ENCODE measurements around the gene PTPN3.

Gene PTPN3

DNA sequence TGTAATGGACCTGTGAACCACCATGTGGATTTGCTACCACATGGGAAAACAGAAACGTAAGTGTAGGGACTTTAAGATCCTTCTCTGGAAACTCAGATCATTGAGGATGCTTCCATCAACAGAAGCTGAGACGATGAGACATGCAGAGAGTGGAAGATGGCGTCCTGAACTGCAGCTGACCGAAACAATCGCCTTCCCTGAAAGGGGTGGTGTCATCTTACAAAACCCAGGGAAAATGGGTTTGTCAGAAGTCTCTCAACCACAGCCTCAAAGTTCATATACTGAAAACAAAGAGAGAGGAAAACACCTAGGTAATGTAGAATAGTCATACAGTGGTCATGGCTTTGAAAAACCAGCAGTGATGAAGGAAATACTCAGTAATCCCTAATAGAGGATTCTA is 6.6 kb upstream of the PTPN3 start:
- no peak for DNase-seq

- DNase-seq: no peak
Observed at GRCh38 chr9:109500421-109500974, 2.4 kb upstream of the PTPN3 start.

DNA sequence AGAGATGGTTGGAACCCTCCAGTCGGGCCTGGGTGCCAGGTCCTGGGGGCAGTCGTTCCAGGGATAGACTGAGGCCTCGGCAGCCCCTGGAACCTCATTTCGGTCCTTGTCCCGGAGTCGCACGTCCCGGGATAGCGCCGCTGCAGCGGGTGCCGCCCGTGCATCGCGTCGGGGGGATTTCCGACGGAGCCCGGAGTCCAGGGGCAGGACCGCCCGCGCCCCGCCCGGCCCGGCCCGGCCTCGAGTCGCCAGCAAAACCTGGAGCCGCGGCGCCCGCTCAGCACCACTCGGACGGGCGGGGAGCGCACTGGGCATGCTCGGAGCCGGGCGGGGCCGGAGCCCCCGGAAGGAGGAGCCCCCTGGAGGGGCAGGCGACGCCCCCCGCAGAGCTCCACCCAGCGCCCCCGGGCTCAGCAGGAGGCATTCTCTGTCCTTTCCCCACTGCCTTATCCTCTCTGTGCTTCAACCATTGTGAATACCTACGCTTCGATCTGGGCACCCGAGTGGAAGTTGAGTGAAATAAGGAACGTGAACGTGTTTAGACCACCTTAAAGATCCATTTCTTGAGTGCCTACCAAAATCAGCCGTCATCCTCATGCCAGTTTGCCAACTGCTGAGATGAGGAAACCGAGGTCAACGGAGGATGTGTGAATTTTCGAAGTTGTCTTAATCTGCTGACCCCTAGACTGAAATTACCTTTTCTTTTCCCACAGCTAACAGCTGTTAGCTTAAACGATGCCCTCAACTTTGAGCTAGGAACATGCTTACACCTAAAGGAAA is 1.7 kb upstream of the PTPN3 start:
- DNase-seq: no peak

- DNase-seq: no peak
Observed at GRCh38 chr9:109499093-109499630, 1.1 kb upstream of the PTPN3 start.

DNA sequence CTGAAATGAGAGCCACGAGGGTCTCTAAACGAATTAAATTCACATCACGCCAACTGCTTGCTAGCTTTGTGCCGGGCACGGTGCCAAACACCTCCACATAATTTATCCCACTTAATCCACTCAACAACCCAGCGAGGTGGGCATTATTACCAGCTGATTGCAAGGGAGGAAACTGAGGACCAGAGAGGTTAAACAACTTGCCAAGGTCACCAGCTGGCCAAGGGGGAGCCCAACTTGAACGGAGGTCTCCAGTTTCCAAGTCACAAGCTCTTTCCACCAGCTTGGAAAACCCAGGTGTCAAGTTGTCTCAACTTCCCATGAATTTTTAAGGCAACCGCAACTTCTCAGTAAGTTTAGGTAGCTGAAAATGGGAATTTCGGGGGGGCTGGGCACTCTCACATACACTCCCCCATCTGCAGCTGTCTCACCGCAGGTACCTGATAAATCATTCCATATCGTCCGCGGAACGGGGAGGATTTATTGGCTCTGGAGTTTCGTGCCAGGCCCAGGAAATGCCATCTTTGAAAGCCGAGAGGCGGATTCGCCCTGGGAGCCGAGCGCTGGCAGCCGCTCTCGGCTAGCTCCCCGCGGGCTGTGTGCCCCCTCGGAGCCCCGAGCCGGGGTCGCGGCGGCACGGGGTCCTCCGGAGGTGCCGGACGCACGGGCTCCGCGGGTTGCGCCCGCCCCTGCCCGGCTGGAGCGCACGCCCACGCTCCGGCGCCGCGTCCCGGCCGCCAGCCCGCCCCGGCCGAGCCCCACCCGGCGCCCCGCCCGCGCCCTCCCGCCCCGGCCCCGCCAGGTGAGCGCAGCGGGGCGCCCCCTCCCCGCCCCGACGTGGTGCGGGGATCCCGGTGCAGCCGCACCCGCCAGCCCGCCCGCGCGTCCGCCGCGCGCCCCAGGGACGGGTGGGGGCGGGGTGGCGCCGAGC is 617 bp downstream of the PTPN3 start:
- no peak for DNase-seq

DNA sequence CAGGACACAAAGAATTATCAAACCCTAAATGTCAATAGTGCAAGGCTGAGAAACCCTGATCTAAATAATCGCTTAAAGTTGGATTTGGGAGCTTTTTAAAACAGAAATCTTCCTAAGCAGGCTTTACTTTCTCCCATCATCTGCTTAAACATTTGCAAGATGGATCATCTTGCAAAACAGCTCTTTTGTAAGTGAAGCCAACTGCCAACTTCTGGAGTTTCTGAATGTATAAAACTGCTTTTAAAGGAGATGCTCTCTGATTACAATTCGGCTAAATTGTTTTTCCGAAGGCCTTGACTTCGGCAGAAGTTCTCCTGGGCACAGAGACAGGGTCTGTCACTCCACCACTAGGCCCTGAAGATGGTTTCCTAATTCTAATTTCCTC is 1.3 kb downstream of the PTPN3 start:
- no peak for DNase-seq

DNA sequence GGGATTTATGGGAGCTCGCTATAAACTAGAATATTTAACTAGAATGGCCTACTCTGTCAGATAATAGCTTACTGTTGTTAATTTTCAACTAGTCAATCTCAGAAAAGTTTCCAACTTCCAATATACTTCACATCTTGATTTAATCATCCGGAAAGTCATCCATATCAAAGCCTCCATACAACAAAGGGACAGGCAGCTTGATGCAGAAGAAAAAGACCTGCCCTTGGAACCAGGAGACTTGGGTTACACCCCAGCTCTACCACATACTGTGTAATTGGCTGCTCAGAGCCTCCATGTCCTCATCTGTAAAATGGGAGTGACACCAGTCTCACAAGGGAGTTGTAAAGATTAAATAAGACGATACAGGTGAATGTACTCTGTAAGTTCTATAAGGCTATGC is 1.9 kb downstream of the PTPN3 start:
- DNase-seq: no peak

DNA sequence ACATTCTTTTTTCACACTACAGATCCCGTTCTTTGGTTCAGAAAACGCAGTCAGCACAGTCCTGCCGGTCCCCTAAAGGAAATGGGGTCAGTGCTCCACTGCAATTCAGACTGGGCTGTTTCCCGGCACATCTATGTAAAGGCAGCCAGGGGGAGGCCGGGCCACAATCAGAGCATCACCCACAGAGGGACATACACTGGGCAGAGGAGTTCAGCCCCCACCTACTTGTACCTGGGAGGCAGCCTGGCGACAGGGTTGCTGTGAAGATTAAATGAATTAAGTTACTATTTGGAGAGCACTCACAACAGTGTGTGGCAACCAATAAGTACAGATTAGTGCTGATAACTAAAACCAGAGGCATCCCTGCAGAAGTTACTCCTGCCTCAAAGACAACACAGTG is 4.5 kb downstream of the PTPN3 start:
- DNase-seq: no peak

DNA sequence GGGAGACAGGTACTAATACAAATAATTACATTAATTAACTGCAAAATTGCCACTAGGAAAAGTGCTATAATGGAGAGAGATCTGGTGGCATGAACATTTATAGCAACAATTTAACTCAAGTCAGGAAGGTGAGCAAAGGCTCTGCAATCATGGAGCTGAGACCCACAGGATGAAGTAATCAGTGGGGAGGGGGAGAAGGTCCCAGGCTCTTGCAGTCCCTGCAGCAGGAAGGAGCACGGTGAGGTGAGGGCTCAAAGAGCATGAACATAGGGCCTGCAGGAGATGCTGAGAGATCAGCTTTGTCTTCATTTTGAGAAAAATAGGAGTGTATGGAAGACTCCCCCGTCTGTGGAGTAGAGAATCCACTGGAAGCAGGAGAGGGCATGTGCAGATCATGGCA is 6.5 kb downstream of the PTPN3 start:
- no peak for DNase-seq

GRCh38 chr9:109488791-109489492 is 9.2 kb downstream of the PTPN3 start:
- no peak for DNase-seq

GRCh38 chr9:109488351-109488750 is 9.8 kb downstream of the PTPN3 start:
- no peak for DNase-seq

GRCh38 chr9:109487247-109487646 is 10.9 kb downstream of the PTPN3 start:
- no peak for DNase-seq

GRCh38 chr9:109483744-109484429 is 14.2 kb downstream of the PTPN3 start:
- DNase-seq: no peak

DNA sequence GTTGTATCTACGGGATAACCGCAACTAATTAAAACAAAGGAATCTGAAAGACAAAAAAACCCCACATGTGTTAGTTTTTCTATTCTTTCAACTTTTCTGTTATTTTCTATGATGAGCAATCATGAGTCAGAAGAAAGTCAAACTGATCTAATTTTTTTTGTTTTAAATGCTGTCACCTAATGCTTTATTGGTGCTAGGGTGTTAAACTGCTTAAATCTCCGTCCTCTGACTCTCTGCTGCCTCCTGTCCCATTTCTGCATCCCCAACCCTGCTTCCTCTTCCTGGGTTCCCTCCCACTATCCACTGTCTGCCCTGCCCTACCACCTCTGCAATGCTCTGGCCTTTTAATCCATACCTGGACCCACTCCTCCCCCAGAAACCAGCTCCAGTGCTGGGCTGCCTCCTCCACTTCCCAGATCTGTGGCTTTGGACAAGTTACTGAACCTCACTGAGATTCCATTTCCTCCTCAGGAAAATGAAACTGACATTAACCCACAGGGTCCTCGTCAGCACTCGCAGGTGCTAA is 15.7 kb downstream of the PTPN3 start:
- DNase-seq: no peak

DNA sequence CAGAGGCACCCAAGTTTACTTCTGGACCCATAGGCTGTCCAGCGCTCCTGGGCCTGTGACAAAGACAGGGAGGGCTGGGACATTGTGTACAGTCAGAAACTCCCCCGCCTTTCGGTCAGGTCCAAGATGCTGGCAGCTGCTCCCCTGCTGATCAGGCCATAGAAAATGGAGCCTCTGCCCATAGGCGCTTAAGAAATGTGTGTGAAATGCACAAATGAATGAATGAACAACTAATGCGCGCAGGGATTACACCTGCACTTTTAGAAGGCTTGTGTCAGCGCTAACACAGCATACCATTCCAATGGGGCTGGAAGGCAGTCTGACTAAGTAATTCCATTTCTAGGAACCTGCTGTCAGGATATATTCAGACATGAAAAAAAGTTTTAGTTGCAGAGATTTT is 16.3 kb downstream of the PTPN3 start:
- no peak for DNase-seq

GRCh38 chr9:109479822-109480221 is 18.3 kb downstream of the PTPN3 start:
- no peak for DNase-seq

- no peak for DNase-seq
Observed at GRCh38 chr9:109478665-109479380, 19.3 kb downstream of the PTPN3 start.

DNA sequence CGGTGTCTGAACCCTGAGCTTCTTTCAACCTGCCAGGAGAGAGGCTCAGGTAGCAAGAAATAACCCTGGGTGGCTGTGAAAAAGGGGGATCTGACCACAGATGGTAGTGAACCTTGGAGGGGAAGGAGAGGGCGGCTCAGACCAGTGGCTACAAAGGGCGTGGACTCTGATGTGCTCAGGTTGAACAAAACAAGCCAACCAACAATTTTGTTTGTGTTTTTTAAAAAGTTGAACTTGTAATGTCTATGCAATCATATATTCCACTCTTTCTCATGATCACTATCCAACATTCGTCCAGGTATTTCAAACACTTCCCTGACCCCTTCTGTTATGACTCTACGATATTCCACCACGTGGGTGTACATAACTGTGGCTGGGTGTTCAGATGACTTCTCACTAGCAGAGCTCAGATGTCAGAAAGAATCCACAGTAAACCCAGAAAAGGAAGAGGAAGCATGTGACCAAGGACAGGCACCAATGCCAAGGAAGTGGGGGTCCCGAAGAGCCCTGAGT is 20.0 kb downstream of the PTPN3 start:
- DNase-seq: no peak

- no peak for DNase-seq
Observed at GRCh38 chr9:109477258-109478050, 20.7 kb downstream of the PTPN3 start.

DNA sequence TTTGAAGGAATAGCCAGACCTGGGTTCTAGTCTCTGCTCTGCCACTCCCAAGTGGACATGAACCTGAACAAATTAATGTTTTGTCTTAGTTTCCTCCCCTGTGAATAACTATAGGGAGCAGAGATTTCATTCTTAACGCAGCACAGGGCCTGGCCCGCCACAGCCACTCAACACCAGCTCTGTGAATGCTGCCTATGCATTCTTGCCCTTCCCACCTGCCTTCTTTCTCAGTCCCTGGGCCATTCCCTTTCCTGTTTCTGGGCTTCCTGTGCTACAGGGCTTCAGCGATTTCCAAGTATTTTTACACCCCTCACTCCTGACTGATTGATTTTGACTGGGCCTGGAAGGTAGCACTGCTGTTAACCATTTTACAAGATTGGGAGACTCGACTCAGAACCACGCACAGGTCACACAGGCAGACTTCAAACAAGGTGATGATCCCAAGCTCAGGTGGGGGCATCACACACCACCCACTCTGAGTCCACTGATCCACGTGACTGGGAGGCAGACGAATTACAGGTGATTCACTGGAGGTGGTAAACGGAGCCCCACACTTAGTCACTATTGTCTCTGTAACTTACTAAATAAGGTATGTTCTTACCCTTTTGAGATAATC is 21.4 kb downstream of the PTPN3 start:
- DNase-seq: no peak

All from MV-4-11 (cell line).